GM18868 (cell line): ENCODE data around the gene FLCN.

ENCODE experiments used
- ATAC-seq: cut with Tn5 transposase; IDR thresholded peaks from one replicate; pipeline ENCODE4 v1.9.1; 2021; ENCODE audit warnings: mild to moderate bottlenecking, moderate library complexity; ENCODE audit not compliant: unreplicated experiment

The FLCN gene

DNA sequence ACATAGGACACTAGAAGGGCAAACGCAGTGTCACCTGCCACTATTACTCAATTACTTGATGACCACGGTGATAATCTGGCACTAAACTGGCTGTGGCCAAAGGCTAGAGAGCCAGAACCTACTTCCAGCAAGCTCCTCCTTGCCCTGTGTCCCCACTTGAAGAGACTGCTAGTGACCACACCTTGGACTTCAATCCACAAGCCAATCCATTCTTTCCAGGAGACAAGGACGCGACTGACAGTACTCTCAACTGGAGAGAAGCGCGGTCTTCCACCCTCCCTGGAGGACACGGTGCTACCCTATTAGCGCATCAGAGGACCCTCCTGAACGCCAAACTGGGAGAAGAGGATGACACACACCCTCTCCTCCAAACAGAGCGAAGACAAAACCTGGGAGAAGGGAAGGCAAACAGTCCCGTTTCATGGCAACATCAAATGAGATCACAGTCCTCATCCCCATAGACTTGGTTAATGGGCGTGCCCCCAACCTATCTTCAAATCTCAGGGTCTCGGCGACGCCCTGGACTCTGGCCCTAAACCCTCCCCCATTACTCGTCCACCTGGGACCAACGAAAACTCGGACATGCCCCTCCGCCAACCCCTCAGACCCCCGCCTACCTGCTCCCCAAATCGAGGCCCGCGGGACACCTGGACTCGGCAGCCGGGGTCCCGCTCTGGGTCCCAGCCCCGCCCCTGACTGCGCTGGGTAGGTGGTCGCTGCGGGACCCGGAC is 508 bp downstream of the FLCN start:
- peak; percentile 22 for ATAC-seq

DNA sequence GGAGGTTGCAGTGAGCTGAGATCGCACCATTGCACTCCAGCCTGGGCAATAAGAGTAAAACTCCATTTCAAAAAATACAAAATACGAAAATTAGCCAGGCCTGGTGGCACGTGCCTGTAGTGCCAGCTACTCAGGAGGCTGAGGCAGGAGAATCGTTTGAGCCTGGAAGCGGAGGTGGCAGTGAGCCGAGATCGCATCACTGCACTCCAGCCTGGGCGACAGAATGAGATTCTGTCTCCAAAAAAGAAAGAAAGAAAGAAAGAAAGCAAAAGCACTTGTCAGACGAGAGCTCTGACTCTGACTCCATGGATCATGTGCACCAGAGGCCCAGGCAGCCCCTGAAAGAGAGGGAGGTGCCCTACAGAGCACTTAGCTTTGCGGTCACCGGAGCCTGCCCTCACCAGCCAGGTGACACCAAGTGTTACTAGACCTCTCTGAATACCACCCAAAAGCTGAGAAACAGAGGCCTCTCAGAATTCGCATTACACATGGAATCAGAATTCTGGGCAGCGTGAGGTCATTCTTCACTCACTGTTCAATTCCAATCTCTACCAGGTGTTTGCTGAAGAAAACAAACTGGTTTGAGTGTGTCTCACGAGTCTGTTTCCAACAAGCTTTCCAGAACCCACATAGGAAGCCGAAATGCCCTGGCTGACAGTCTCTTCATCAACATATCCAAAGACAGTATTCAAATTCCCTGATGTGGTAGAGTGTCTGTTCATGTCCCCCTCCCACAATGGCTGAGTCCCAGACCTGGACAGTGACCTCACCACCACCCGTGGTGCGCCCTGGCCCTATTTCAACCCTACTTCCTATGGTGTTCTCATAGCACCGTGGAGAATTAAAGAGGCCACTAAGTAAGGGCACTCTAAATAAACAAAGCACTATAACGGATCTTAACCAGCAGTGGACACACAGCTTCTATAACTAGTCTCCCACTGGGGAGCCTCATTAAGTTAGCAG is 1.5 kb downstream of the FLCN start:
- ATAC-seq: no peak

DNA sequence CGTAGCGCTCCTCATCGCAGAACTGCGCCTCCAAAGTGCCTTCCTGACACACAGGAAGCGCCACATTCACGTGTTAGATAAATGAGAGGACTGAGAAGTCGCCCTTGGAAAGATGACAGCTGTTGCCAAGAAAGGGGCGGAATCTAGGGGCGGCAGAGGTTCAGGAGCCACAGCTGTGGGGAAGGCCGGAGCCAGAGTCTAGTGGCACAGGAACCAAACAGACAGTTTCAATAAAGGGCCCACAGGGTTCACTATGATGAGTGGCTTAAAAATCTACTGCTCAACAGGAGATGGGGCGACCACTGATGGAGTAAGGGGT is 4.7 kb downstream of the FLCN start:
- no peak for ATAC-seq

DNA sequence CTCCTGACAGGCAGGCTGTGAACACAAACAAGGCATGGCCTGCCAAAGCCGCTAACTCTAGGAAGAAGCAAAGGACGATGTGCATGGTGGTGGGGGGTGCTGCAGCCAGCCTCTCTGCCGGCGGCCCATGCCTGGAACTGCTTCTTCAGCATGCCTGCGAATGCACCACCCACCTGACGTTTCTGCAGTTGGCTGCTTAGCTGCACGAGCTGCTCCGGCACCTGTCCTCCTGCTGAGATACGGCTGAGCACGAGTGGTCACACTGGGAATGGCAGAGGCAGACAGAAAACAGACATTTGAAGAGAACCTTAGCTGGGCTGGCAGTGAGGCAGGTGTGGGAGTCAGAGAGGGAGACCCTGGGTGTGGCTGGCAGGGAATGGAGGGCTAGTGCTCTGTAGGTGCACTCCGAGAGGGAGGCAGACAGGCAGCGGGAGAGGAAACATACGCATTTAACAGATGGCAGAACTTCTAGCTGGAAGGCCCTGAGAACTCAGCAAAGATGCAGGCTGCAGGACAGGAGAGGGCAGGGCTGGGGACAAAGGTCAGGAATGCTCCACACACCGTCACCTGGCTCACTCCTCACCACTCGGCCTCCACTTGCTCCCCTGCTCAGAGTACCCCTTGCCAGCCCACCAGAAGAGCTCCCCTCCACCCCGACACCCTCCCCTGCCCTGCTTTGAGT is 5.2 kb downstream of the FLCN start:
- no peak for ATAC-seq

DNA sequence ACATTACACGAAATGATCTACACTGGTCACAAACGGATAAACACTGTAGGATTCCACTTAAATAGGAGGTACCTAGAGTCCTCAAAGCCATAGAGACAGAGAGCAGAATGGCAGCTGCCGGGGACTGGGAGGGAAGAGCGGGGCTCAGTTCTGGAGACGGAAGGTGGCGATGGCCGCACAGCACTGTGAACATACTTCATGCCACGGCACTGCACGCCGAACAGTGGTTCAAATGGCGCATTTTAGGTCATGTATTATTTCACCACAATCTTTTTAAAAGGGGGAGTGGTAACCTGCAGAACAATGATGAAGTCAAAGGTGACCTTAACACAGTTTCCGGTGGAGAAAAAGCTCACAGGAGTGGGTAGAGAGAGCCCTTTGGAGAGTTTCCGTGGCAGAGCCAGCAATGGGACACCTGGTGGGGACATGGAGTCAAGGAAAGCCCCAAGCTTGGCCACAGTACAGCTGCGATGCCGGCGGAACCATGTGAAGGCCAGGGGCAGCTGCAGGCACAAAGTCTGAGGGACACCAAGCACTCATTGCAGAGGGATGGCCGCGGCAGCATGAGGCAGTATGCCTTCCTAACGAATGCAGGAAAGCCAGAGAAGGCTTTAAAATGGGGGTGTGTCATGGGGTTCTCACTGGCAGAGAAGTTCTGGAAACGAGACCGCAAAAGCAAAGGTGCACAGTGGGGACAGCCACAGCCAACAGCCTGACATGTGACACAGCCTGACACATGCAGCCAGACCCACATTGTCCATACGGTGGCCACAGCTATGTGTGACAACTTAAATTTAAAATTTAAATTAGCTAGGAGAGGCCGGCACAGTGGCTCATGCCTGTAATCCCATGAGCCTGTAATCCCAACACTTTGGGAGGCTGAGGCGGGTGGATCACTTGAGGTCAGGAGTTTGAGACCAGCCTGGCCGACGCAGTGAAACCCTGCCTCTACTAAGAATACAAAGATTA is 7.3 kb downstream of the FLCN start:
- ATAC-seq: no peak

DNA sequence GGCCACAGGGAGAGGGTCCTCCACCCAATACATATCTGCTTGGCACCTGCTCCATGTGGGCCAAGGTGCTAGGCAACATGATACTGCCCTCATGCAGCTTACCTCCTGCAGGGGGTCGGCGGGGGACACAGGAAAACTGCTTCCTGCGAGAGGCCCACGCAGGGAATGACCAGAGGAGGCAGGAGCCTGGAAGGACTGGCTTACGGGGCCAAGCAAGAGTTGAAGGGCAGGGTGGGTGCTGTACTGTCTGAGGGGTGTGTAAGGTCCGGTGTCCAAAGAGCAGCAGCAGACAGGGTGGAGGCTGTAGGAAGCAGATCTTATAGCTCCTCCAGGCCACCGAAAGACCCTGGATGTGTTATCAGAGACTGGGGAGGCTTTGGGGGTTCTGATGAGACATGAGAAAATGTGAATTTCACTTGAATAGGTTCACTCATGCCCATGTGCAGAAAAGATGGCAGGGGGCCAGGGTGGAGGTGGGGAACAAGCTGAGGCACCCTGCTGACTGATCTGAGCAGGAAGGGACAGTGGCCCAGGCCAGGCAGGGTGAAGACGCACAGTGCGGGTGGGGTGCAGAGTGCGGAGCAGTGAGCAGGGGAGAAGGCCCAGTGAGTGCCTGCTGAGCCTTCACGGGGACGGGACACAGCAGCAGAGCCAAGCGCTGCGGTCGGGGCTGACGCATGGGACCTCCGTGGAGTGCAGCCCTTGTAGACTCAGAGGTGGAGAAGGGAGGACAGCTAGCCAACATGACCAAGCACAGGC is 8.3 kb downstream of the FLCN start:
- no peak for ATAC-seq

DNA sequence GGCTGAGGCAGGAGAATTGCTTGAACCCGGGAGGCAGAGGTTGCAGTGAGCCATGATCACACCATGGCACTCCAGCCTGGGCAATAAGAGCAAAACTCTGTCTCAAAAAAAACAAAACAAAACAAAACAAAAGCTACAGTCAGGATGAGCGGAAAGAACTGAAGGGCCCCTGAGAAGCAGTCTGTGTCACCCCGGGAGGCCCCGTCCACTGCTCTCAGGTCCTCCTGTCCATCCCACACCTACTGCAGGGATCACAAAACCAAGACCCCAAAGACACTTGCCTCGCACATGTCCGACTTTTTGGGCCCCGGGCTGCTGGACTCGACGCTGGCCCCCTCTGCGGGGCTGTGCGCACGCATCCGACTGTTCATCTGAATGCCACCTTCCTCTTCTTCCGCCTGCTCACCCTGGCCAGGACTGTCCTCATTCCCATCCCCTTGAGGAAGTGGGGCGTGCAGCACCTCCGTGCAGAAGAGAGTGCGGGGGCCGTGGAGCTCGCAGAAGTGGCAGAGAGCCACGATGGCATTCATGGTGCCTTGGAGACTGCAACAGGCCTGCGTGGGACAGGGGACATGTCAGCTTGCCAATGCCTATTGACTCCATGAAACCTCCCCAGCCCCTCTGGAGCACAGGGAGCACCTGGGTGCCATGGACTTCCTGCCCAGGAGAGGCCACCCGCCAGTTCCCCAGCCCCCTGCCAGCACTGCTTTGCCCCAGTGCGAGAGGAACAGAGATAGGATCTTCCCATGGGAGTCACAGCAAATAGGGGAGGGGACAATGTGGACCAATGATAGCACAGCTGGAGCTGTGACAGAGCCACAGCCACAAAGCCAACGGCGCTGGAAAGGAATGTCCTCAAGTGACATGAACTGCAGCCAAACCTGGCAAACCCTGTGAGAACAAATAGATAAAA is 9.1 kb downstream of the FLCN start:
- ATAC-seq: no peak

DNA sequence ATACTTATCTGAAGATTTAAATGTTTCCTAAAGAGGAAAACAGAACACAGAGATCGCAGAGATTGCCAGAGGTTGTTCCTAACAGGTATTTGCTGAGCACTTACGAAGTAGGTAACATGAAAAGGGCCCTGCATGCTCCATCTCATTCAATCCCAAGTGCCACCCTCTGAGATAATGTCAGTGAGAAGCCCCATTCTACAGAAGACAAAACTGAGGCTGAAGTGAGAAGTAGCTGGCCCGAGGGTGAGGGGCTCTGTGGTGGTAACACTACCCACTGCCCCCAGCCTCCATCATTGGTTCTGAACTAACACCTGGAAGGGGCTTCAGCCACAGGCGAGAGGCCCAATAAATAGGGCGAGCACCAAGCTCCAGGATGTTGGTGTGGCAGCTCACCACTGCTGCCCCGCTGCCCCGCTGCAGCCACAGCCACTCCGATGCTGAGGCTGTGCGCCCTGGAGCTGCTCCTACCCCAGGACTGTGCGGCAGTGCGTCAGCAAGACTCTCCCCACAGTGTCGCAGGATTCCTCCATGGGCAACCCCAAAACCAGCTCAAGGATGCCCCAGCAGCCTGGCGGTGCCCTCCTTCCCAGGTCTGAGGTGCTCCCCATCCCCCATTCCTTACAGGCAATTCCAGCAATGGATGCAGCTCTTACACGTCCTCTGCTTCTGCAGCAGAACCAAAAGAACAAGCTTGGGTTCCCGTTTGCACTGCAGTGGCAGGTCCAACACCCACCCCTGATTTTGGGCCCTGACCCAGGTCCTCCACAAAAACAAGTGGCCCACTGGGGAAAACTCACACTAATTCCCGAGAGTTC is 10.3 kb downstream of the FLCN start:
- no peak for ATAC-seq

DNA sequence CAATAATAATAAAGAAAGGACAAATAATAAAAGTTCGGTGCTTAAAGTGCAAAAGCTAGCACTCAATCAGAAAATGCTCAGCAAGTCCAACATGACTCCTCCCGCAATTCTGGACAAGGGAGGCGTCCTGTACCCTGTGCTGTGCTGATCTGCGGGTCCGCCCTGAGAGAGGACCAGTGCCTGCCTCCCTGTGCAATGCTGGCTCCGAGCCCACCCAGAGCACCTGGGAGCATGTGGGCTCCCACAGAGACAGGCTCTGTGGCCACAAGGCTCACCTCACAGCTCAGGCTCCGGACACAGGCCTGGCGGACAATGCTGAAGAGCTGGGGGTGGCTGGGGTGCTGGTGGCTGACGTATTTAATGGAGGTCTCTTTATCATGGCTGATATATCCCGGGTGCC is 11.1 kb downstream of the FLCN start:
- no peak for ATAC-seq

DNA sequence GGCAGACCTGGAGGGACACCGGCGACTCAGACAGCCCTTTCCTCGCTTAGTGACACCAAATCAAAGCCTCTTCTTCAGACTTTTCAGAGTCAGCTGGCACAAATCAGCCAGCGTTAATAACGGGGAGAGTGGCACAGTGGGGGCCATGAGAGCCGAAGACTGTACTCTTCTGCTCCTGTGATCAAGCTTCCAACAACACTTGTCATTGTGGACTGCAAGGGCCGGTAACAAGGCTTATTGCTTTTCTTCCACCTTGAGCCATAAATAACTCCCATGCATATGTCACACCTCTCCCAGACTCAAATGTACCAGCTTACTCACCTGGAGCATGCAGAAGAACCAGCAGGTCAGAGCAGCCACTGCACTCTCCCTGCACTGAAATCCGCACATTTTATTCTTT is 12.8 kb downstream of the FLCN start:
- ATAC-seq: no peak

DNA sequence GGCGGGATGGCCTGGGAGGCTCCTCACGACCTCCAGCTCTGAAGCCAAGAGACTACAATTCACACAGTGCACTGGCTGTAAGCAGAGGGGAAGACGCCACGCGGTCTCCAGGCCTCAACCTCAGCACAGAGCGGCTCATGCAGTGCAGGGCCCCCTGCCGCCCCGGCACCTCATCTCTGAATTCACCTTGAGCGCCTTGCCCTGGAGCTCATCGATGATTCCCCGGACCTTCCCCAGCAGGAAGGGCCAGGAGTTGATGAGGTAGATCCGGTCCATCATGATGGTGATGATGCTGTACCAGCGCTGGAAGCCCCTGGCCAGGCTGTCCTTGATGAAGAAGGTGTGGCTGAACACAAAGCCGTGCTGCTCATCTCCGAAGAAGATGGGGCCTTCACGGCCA is 13.2 kb downstream of the FLCN start:
- no peak for ATAC-seq

DNA sequence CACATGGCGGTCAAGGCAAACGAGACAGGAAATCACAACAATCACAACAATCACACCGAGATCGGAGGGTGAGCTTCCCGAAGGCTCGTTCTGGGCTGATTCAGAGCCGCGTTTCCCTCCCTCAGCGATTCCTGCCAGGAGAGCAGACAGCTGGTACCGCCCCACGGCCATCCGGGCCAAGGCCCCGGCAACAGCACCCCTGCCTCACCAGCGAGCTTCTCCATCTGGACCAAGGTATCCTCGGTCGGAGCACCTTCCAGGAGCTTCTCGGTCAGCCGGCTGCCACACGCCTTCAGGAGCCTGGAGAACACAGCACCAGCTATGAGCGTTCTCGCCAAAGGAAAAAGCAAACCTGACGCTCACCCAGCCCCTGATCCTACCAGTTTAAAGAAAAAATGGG is 15.6 kb downstream of the FLCN start:
- ATAC-seq: no peak

DNA sequence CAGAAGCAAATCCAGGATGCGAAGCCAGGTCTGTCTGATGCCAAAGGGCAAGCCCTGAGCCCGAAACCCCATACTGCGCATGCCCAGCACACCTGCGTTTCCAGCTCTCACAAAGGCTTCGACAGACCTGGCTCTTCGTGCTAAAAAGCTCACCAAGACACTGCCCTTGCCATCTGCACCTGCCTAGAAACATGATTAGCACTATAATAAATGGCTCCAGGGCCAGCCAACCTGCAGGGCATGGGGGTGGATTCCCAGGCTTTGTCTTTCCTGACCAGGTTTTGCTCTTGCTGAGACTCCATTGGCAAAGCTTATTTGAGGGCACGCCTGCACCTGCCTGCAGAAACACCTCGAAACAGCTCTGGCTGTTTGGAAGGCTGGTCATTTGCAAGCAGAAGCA is 16.4 kb downstream of the FLCN start:
- no peak for ATAC-seq

DNA sequence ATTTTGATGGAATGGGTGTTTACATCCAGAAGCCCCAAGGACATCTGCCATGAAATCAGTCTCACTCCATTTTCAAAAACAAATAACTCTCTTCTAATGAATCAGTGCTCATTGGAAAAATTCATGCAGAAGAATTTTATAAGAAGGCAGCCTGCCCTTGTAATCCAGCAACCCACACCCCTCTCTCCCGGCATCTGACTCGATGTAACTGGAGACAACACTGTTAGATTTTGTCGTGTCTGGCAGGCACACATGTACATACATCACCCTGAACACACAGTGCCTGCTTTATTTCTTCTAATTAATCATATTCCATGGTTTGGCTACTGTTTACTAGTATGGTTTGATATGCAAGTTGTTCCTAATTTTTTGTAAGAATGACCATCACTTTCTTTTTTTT is 19.0 kb downstream of the FLCN start:
- ATAC-seq: no peak

DNA sequence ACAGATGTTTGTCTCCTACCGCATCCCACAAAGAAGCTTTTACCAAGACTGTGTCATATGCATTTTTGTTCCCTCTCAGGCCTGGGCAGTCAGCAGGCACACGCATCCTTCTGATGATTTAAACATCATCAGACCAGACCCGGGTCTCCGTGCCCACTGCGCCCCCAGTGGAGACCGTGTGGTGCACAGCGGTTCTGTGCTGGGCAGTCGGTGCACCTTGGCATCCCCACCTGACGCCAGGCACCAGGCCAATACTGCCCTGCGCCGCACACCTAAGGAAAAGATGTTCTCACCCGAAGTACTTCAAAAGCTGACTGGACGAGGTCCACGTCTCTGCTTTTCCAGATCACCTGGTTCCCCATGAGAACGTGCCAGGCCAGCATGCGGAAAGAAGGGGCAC is 20.2 kb downstream of the FLCN start:
- no peak for ATAC-seq

DNA sequence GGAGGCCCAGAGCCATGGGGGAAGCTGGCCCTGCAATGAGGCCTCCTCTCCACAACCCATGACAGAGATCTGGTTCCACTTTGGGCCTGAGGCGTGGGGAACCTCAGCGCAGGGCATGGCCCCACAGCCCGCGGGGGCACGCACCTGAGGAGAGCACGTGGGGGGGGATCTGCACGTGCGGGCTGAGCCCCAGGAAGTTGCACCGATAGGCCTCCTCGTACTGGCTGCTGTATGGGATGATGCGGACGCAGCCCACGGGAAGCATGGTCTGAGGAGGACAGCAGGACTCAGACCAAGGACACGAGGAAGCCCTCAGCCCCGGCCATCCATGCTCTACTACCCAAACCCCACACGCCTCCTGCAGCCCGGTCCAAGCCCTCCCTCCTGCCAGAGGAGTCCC is 20.7 kb downstream of the FLCN start:
- no peak for ATAC-seq

DNA sequence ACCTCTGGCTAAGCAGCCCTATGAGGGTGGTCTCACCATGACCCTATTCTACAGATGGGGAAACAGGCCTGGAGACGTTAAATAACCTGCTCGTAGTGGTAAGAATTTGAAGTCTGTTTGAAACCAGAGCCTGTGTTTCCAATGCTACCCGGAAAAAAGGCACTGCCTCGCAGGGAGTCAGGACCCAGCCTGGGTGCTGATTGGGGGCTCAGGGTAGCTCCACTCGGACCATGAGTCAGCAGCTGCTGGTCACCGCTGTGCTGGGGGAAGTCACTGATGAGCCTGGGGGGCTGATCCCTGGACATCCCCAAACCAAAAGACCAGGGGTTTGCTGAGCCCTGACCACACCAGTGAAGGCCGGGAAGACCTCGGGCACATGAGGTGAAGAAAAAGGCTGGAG is 21.4 kb downstream of the FLCN start:
- no peak for ATAC-seq
